ENCODE data around the gene KCNG1. TPM values are rescaled to one million over a fixed set of nuclear protein-coding genes. Genes with fewer than 3 reads are reported as not detected.

The KCNG1 gene
- total and polyA plus RNA-seq, 11 donors: 0.10 to 0.64 (median 0.38) TPM; not detected in 2

DNA sequence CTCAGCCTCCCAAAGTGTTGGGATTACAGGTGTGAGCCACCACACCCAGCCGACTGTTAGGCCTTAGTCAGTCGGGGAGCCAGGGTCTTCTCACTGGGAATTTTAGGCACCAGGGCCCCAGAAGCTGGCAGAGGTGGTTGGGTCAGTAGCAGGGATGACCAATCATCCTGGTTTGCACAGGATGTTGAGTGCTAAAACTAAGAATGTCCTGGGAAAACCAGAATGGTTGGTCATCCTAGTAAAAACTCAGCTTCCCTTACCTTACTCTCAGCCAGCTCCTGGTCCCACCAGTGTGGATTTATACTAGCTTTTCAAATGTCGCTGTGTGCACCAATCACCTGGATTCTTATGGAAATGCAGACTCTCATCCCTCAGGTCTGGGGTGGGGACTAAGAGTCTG, 31.8 kb downstream of the KCNG1 start:
- no peak for TF ChIP-seq CTCF (IDR thresholded peaks at IDR 0.05)
- no peak for TF ChIP-seq POLR2A (IDR thresholded peaks at IDR 0.05)
- no peaks in the 10 kb centered on the region for H3K9me3 ChIP-seq
- H3K36me3 ChIP-seq: no peaks in the 10 kb centered on the region
- no peak overlapping the region for H3K4me3 ChIP-seq
- ATAC-seq (no peak), DNase-seq (no peak)
- peaks cover 0 to 4% (median 0%) of the 10 kb centered on the region in 12 donors for H3K4me1 ChIP-seq
- intact Hi-C loops (cut with DNase I): no loop called here
- WGBS, 4 donors: 81 to 86% (median 84%) methylated on average over 3 of the region's 3 CpGs
- no peak overlapping the region for H3K27ac ChIP-seq
- peaks cover 0 to 31% (median 5%) of the 10 kb centered on the region in 9 donors for H3K27me3 ChIP-seq

DNA sequence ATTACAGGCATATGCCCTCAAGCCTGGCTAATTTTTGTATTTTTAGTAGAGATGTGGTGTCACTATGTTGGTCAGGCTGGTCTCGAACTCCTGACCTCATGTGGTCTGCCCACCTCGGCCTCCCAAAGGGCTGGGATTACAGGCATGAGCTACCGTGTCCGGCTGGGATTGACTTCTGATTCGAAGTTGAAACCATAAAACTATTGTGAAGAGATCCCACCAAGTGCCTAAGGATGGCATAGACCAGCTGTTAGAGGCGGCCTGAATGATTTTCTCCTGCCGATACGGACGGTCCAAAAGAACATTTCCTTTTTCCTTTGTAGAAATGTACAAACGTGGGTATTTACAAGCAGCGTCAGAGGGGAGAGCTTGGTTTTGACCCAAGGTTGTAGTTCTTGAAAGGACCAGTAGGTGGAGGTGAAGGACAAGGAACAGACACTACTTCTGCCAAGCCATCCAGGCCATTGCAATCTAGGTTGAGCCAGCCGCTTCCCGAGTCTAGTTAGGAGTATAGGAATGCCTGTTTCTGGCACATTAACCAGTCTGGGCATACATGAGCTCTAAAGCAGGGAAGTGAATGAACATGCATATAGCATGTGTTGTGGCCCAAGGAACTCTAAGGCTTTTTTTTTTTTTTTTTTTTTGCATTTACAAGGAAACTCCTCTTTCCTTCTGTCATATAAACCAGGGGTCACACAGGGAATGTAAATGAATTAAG, 35.3 kb downstream of the KCNG1 start:
- peak in 3 of 5 donors; percentile 50 to 64 (median 58) for DNase-seq
- Histone ChIP-seq H3K4me3 (no peak overlapping the region), H3K27me3 (peaks cover 0 to 56% (median 7%) of the 10 kb centered on the region in 9 donors), H3K27ac (no peak overlapping the region), H3K9me3 (no peaks in the 10 kb centered on the region), H3K4me1 (peaks cover 0 to 4% (median 0%) of the 10 kb centered on the region in 12 donors), H3K36me3 (no peaks in the 10 kb centered on the region)
- TF ChIP-seq POLR2A (IDR thresholded peaks at IDR 0.05) (no peak), CTCF (IDR thresholded peaks at IDR 0.05) (peak; percentile 81 to 93 (median 87))
- 12 to 17% (median 13%) methylated on average over 13 of the region's 13 CpGs for WGBS, 4 donors
- ATAC-seq: peak; percentile 81 to 96 (median 94)
- intact Hi-C loops (cut with DNase I): loop anchor here (1.0 to 10.0 kb wide), 7 partner anchors 317 to 637 kb away; no protein-coding TSS in a partner anchor

DNA sequence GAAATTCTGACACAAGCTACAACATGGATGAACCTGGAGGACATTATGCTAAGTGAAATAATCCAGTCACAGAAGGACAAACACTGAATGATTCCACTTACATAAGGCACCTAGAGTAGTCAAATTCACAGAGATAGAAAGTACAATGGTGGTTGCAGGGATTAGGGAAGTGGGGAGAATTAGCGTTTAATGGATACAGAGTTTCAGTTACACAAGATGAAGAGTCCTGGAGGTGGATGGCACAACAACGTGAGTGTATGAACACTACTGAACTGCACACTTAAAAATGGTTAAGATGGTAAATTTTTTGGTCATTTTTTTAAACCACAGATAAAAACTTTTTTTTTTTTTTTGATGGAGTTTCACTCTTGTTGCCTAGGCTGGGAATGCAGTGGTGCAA, 39.6 kb downstream of the KCNG1 start:
- peaks cover 0 to 67% (median 16%) of the 10 kb centered on the region in 9 donors for H3K27me3 ChIP-seq
- no peak overlapping the region for H3K4me3 ChIP-seq
- H3K9me3 ChIP-seq: no peaks in the 10 kb centered on the region
- DNase-seq: no peak
- H3K4me1 ChIP-seq: peaks cover 0 to 10% (median 2%) of the 10 kb centered on the region in 12 donors
- no peak overlapping the region for H3K27ac ChIP-seq
- TF ChIP-seq POLR2A (IDR thresholded peaks at IDR 0.05) (no peak), CTCF (IDR thresholded peaks at IDR 0.05) (no peak)
- intact Hi-C loops (cut with DNase I): loop anchor here in 7 of 10 donors (10.0 kb wide), 2 partner anchors 611 to 641 kb away; no protein-coding TSS in a partner anchor
- H3K36me3 ChIP-seq: no peaks in the 10 kb centered on the region
- WGBS, 4 donors: 70 to 75% (median 72%) methylated on average over 2 of the region's 2 CpGs
- ATAC-seq: no peak

DNA sequence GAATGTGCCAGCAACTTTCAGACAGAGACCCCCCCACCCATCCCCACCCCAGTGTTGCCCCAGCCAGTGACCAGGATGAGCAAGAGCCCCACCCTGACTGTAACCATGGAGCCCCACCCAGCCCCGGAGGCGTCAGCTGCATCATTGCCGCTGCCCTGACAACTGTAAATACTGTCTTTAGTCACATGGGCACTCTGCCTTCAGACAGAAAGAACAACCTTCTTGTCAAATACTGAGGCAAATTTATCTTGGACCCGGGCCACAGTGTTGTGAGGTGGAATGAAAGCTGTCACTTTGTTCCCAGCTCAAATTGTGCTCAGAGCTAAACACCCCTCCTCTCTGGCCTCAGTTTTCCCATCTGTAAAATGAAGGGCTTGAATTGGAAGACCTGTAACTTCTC, 40.5 kb downstream of the KCNG1 start:
- H3K27me3 ChIP-seq: peaks cover 0 to 68% (median 22%) of the 10 kb centered on the region in 9 donors

More for the DNA sequence above, 40.5 kb downstream of the KCNG1 start:
- no peak for TF ChIP-seq POLR2A (IDR thresholded peaks at IDR 0.05)
- no peak for TF ChIP-seq CTCF (IDR thresholded peaks at IDR 0.05)
- Histone ChIP-seq H3K9me3 (no peaks in the 10 kb centered on the region), H3K4me1 (peaks cover 0 to 10% (median under 1%) of the 10 kb centered on the region in 12 donors), H3K4me3 (no peak overlapping the region), H3K36me3 (no peaks in the 10 kb centered on the region), H3K27ac (no peak overlapping the region)
- intact Hi-C loops (cut with DNase I): loop anchor here in 7 of 10 donors (10.0 kb wide), 2 partner anchors 612 to 642 kb away; no protein-coding TSS in a partner anchor
- peak in 2 of 4 donors; percentile 32 to 34 for ATAC-seq
- 17 to 34% (median 21%) methylated on average over 4 of the region's 4 CpGs for WGBS, 4 donors
- DNase-seq: no peak

All from heart left ventricle (tissue), 16 donors.